Stimulated activated naive CD8-positive, alpha-beta T cell treated with anti-CD3 and anti-CD28 coated beads, Interleukin-15, amount 100 ng/mL, for 72 hours (primary cell): ENCODE data around the gene AHRR.
"Not testable (repeated sequence)": the region's sequence is repeated elsewhere in the genome, so short reads cannot be mapped to it uniquely, and the experiment has no call there.

Experiments
- ATAC-seq: fragments of 150-1000 bp; cut with Tn5 transposase; 2 replicates; pipeline ENCODE4 v1.10.0; 2021; ENCODE audit warnings: mild to moderate bottlenecking, moderate library complexity
- DNase-seq, 2 donors: peaks; one replicate each; pipeline ENCODE4 v3.0.0; 2021 to 2022
- H3K27ac Mint-ChIP-seq, 2 donors: one replicate each; pipeline ENCODE4 v1.8.0; 2022; ENCODE audit warnings: mild to moderate bottlenecking in 2 of 2, mixed read lengths in 2 of 2, moderate library complexity in 2 of 2
- H3K27me3 Mint-ChIP-seq: one replicate; pipeline ENCODE4 v1.8.0; 2022; ENCODE audit warnings: mixed read lengths
- H3K4me1 Mint-ChIP-seq: one replicate; pipeline ENCODE4 v1.8.0; 2022; ENCODE audit warnings: mild to moderate bottlenecking, mixed read lengths
- H3K4me3 Mint-ChIP-seq, 2 donors: one replicate each; pipeline ENCODE4 v1.8.0; 2022; ENCODE audit warnings: mild to moderate bottlenecking in 2 of 2, mixed read lengths in 2 of 2, moderate library complexity in 1 of 2
- H3K9me3 Mint-ChIP-seq, 2 donors: one replicate each; pipeline ENCODE4 v1.8.0; 2022; ENCODE audit warnings: mixed read lengths in 2 of 2

AHRR gene

GRCh38 chr5:321230-321725 lies at the start of gene AHRR:
Gene AHRR, plus strand, starts transcription at chr5:321714. Its CDS starts 22,189 bp downstream, at chr5:343903.
- ATAC-seq (peak; percentile 68), DNase-seq (peak; percentile 68 to 79)
- H3K4me3 Mint-ChIP-seq: peak within 1 kb of the TSS; percentile 88 to 92
- no peaks in the 10 kb centered on the region for H3K9me3 Mint-ChIP-seq
- H3K27me3 Mint-ChIP-seq: peaks cover 34% of the 10 kb centered on the region
- peaks cover 53% of the 10 kb centered on the region for H3K4me1 Mint-ChIP-seq
- H3K27ac Mint-ChIP-seq: peak within 1 kb of the TSS; percentile 86 to 97

GRCh38 chr5:271828-272167 lies 49.7 kb upstream of the AHRR start:
- H3K4me1 Mint-ChIP-seq: peaks cover 56% of the 10 kb centered on the region
- not testable (repeated sequence) for H3K9me3 Mint-ChIP-seq, DNase-seq, H3K27me3 Mint-ChIP-seq
- peak overlapping the region; percentile 88 to 90 for H3K4me3 Mint-ChIP-seq
- H3K27ac Mint-ChIP-seq: peak overlapping the region; percentile 84 to 96
- peak; percentile 29 for ATAC-seq

GRCh38 chr5:273091-273490 lies 48.4 kb upstream of the AHRR start:
- H3K27ac Mint-ChIP-seq: peak overlapping the region; percentile 57 to 92
- H3K4me1 Mint-ChIP-seq: peaks cover 53% of the 10 kb centered on the region
- not testable (repeated sequence) for ATAC-seq, H3K9me3 Mint-ChIP-seq, DNase-seq, H3K27me3 Mint-ChIP-seq
- peak overlapping the region; percentile 78 to 88 for H3K4me3 Mint-ChIP-seq

GRCh38 chr5:273491-273890 lies 48.0 kb upstream of the AHRR start:
- peaks cover 53% of the 10 kb centered on the region for H3K4me1 Mint-ChIP-seq
- not testable (repeated sequence) for H3K27me3 Mint-ChIP-seq, DNase-seq, H3K9me3 Mint-ChIP-seq, ATAC-seq
- H3K27ac Mint-ChIP-seq: peak overlapping the region in 1 of 2 donors; percentile 19
- peak overlapping the region; percentile 78 to 88 for H3K4me3 Mint-ChIP-seq

GRCh38 chr5:274346-274745 lies 47.2 kb upstream of the AHRR start:
- not testable (repeated sequence) for H3K9me3 Mint-ChIP-seq, H3K27me3 Mint-ChIP-seq, DNase-seq, H3K27ac Mint-ChIP-seq, ATAC-seq, H3K4me3 Mint-ChIP-seq
- peaks cover 58% of the 10 kb centered on the region for H3K4me1 Mint-ChIP-seq

- ATAC-seq (no peak), DNase-seq (no peak)
- no peaks in the 10 kb centered on the region for H3K27me3 Mint-ChIP-seq
- no peak overlapping the region for H3K4me3 Mint-ChIP-seq
- no peak overlapping the region for H3K27ac Mint-ChIP-seq
- peaks cover 67% of the 10 kb centered on the region for H3K4me1 Mint-ChIP-seq
- no peaks in the 10 kb centered on the region for H3K9me3 Mint-ChIP-seq
Measured at GRCh38 chr5:278646-279045, 42.9 kb upstream of the AHRR start.

GRCh38 chr5:279051-279665 lies 42.4 kb upstream of the AHRR start:
- Mint-ChIP-seq H3K4me1 (peaks cover 67% of the 10 kb centered on the region), H3K27ac (peak overlapping the region in 1 of 2 donors; percentile 23)
- not testable (repeated sequence) for DNase-seq

GRCh38 chr5:285991-286557 lies 35.4 kb upstream of the AHRR start:
- Mint-ChIP-seq H3K27me3 (no peaks in the 10 kb centered on the region), H3K9me3 (no peaks in the 10 kb centered on the region), H3K4me1 (peaks cover 58% of the 10 kb centered on the region), H3K27ac (no peak overlapping the region), H3K4me3 (no peak overlapping the region)
- no peak for ATAC-seq
- no peak for DNase-seq

More at GRCh38 chr5:279051-279665, 42.4 kb upstream of the AHRR start:
- H3K9me3 Mint-ChIP-seq, ATAC-seq, H3K4me3 Mint-ChIP-seq, H3K27me3 Mint-ChIP-seq: not testable (repeated sequence)

GRCh38 chr5:290200-290599 lies 31.3 kb upstream of the AHRR start:
- not testable (repeated sequence) for H3K4me3 Mint-ChIP-seq

GRCh38 chr5:291345-291744 lies 30.2 kb upstream of the AHRR start:
- not testable (repeated sequence) for DNase-seq, H3K9me3 Mint-ChIP-seq, H3K27me3 Mint-ChIP-seq, H3K4me3 Mint-ChIP-seq, ATAC-seq
- Mint-ChIP-seq H3K27ac (peak overlapping the region in 1 of 2 donors; percentile 43), H3K4me1 (peaks cover 34% of the 10 kb centered on the region)

More at GRCh38 chr5:290200-290599, 31.3 kb upstream of the AHRR start:
- H3K27me3 Mint-ChIP-seq, ATAC-seq, DNase-seq, H3K9me3 Mint-ChIP-seq: not testable (repeated sequence)
- Mint-ChIP-seq H3K4me1 (peaks cover 36% of the 10 kb centered on the region), H3K27ac (peak overlapping the region in 1 of 2 donors; percentile 27)

GRCh38 chr5:294788-295187 lies 26.7 kb upstream of the AHRR start:
- not testable (repeated sequence) for ATAC-seq, H3K27me3 Mint-ChIP-seq, H3K9me3 Mint-ChIP-seq, H3K4me3 Mint-ChIP-seq, H3K27ac Mint-ChIP-seq, DNase-seq
- peaks cover 50% of the 10 kb centered on the region for H3K4me1 Mint-ChIP-seq

- ATAC-seq, DNase-seq, H3K27ac Mint-ChIP-seq, H3K27me3 Mint-ChIP-seq, H3K9me3 Mint-ChIP-seq: not testable (repeated sequence)
- Mint-ChIP-seq H3K4me3 (peak overlapping the region; percentile 4 to 40), H3K4me1 (peaks cover 54% of the 10 kb centered on the region)
Measured at GRCh38 chr5:296207-296606, 25.3 kb upstream of the AHRR start.

GRCh38 chr5:296954-297353 lies 24.6 kb upstream of the AHRR start:
- H3K9me3 Mint-ChIP-seq, DNase-seq, H3K27me3 Mint-ChIP-seq, H3K27ac Mint-ChIP-seq: not testable (repeated sequence)
- Mint-ChIP-seq H3K4me3 (peak overlapping the region; percentile 19 to 40), H3K4me1 (peaks cover 55% of the 10 kb centered on the region)
- peak; percentile 84 for ATAC-seq

- DNase-seq, H3K27ac Mint-ChIP-seq, H3K9me3 Mint-ChIP-seq, H3K27me3 Mint-ChIP-seq: not testable (repeated sequence)
- ATAC-seq: peak; percentile 24
- Mint-ChIP-seq H3K4me3 (peak overlapping the region in 1 of 2 donors; percentile 40), H3K4me1 (peaks cover 60% of the 10 kb centered on the region)
Measured at GRCh38 chr5:297448-297847, 24.1 kb upstream of the AHRR start.

GRCh38 chr5:297991-298736 lies 23.4 kb upstream of the AHRR start:
- H3K4me3 Mint-ChIP-seq, H3K27ac Mint-ChIP-seq, DNase-seq, ATAC-seq, H3K27me3 Mint-ChIP-seq, H3K9me3 Mint-ChIP-seq: not testable (repeated sequence)
- H3K4me1 Mint-ChIP-seq: peaks cover 67% of the 10 kb centered on the region

- ATAC-seq (no peak), DNase-seq (no peak)
- no peak overlapping the region for H3K27ac Mint-ChIP-seq
- H3K27me3 Mint-ChIP-seq: no peaks in the 10 kb centered on the region
- no peak overlapping the region for H3K4me3 Mint-ChIP-seq
- no peaks in the 10 kb centered on the region for H3K9me3 Mint-ChIP-seq
- peaks cover 70% of the 10 kb centered on the region for H3K4me1 Mint-ChIP-seq
Measured at GRCh38 chr5:298737-299125, 22.8 kb upstream of the AHRR start.
